NCI-H2227 (cell line): ENCODE data around the gene GRIP1.
"Not testable (repeated sequence)": the region's sequence is repeated elsewhere in the genome, so short reads cannot be mapped to it uniquely, and the experiment has no call there.

Experiments
- DNase-seq: peaks from one replicate; lab custom pipeline; 2025; ENCODE audit not compliant: unreplicated experiment; lab: John Stamatoyannopoulos, UW

GRIP1 gene

GRCh38 chr12:66541426-66541825 lies 137.4 kb downstream of the GRIP1 start:
- DNase-seq: no peak

- no peak for DNase-seq
These were observed 139.4 kb downstream of the GRIP1 start for GRCh38 chr12:66539431-66539830.

GRCh38 chr12:66538970-66539369 lies 139.9 kb downstream of the GRIP1 start:
- no peak for DNase-seq

GRCh38 chr12:66537876-66538275 lies 141.0 kb downstream of the GRIP1 start:
- no peak for DNase-seq

GRCh38 chr12:66533767-66534166 lies 145.1 kb downstream of the GRIP1 start:
- DNase-seq: no peak

- no peak for DNase-seq
These were observed 147.1 kb downstream of the GRIP1 start for GRCh38 chr12:66531766-66532165.

GRCh38 chr12:66529934-66530333 lies 148.9 kb downstream of the GRIP1 start:
- DNase-seq: no peak

GRCh38 chr12:66516561-66516960 lies 162.3 kb downstream of the GRIP1 start:
- no peak for DNase-seq

GRCh38 chr12:66516133-66516532 lies 162.7 kb downstream of the GRIP1 start:
- no peak for DNase-seq

GRCh38 chr12:66514581-66514980 lies 164.3 kb downstream of the GRIP1 start:
- no peak for DNase-seq

- DNase-seq: no peak
These were observed 170.9 kb downstream of the GRIP1 start for GRCh38 chr12:66508025-66508424.

- DNase-seq: no peak
These were observed 175.1 kb downstream of the GRIP1 start for GRCh38 chr12:66503746-66504145.

- DNase-seq: no peak
These were observed 176.0 kb downstream of the GRIP1 start for GRCh38 chr12:66502911-66503310.

- no peak for DNase-seq
These were observed 178.0 kb downstream of the GRIP1 start for GRCh38 chr12:66500841-66501240.

GRCh38 chr12:66500091-66500490 lies 178.8 kb downstream of the GRIP1 start:
- DNase-seq: no peak

GRCh38 chr12:66499000-66499399 lies 179.9 kb downstream of the GRIP1 start:
- no peak for DNase-seq

- DNase-seq: not testable (repeated sequence)
These were observed 180.8 kb downstream of the GRIP1 start for GRCh38 chr12:66498059-66498458.

GRCh38 chr12:66497008-66497897 lies 181.6 kb downstream of the GRIP1 start:
- DNase-seq: no peak

- no peak for DNase-seq
These were observed 182.3 kb downstream of the GRIP1 start for GRCh38 chr12:66496595-66496994.

- no peak for DNase-seq
These were observed 183.2 kb downstream of the GRIP1 start for GRCh38 chr12:66495709-66496108.

- no peak for DNase-seq
These were observed 185.1 kb downstream of the GRIP1 start for GRCh38 chr12:66493819-66494218.

GRCh38 chr12:66491853-66492252 lies 187.0 kb downstream of the GRIP1 start:
- DNase-seq: no peak
